Measurements from ENCODE around the gene CLEC10A. TPM values are rescaled to one million over a fixed set of nuclear protein-coding genes. Genes with fewer than 3 reads are reported as not detected.

Gene CLEC10A
- total RNA-seq, 1 experiment from 2014 or later = not detected

- no peaks in the 10 kb centered on the region for H3K36me3 ChIP-seq (ENCODE audit: control insufficient read depth, insufficient read depth, low read length)
- no peak overlapping the region for H3K27ac ChIP-seq (ENCODE audit: low read length)
- in situ Hi-C loops (cut with HindIII; ENCODE audit: low pct_unique_long_range_greater_than_20kb, low sequenced_read_pairs) = no loop called here
- H3K27me3 ChIP-seq (ENCODE audit: control insufficient read depth, insufficient read depth, low read length) = no peaks in the 10 kb centered on the region
- ChIA-PET CTCF (no interaction called here), POLR2A (no interaction called here)
- no peak for DNase-seq (ENCODE audit: low read depth, low spot score)
- ATAC-seq = no peak
- H3K4me1 ChIP-seq (ENCODE audit: control insufficient read depth, insufficient read depth, low read length) = peaks cover 10% of the 10 kb centered on the region; the same call in 1 of the 2 replicates
- TF ChIP-seq REST (IDR thresholded peaks at IDR 0.05; ENCODE audit: insufficient read depth in 1 of 2, low read depth in 2 of 2, low read length in 1 of 2) = no peak
- TF ChIP-seq POLR2AphosphoS5 (IDR thresholded peaks at IDR 0.05; ENCODE audit: low read depth, low read length) = no peak
- no peak for TF ChIP-seq TCF7L2 (IDR thresholded peaks at IDR 0.05; ENCODE audit: low read depth, low read length)
- no peak for TF ChIP-seq SIN3A (IDR thresholded peaks at IDR 0.05; ENCODE audit: borderline replicate concordance, insufficient read depth, low read depth, low read length)
- TF ChIP-seq CTCF (IDR thresholded peaks at IDR 0.05) = no peak
- H3K4me3 ChIP-seq (ENCODE audit: low read depth in 2 of 2, low read length in 2 of 2) = no peak overlapping the region
- BruUV-seq (replicated peaks) = no TSS peak
- H3K9me3 ChIP-seq (ENCODE audit: control insufficient read depth, insufficient read depth, low read depth, low read length) = no peaks in the 10 kb centered on the region
- intact Hi-C loops (cut with micrococcal nuclease; ENCODE audit: unreplicated experiment) = no loop called here
Measured at GRCh38 chr17:7064261-7064660, 15.8 kb downstream of the CLEC10A start.

GRCh38 chr17:7063518-7064094 is 16.4 kb downstream of the CLEC10A start:
- ChIA-PET CTCF (no interaction called here), POLR2A (no interaction called here)
- no TSS peak for BruUV-seq (replicated peaks)
- in situ Hi-C loops (cut with HindIII; ENCODE audit: low pct_unique_long_range_greater_than_20kb, low sequenced_read_pairs) (no loop called here), intact Hi-C loops (cut with micrococcal nuclease; ENCODE audit: unreplicated experiment) (no loop called here)
- no peak overlapping the region for H3K4me3 ChIP-seq (ENCODE audit: low read depth in 2 of 2, low read length in 2 of 2)
- H3K27ac ChIP-seq (ENCODE audit: low read length) = no peak overlapping the region
- DNase-seq (ENCODE audit: low read depth, low spot score) (no peak), ATAC-seq (no peak)
- H3K9me3 ChIP-seq (ENCODE audit: control insufficient read depth, insufficient read depth, low read depth, low read length) = no peaks in the 10 kb centered on the region
- no peak for TF ChIP-seq POLR2AphosphoS5 (IDR thresholded peaks at IDR 0.05; ENCODE audit: low read depth, low read length)
- TF ChIP-seq CTCF (IDR thresholded peaks at IDR 0.05) = no peak
- no peak for TF ChIP-seq REST (IDR thresholded peaks at IDR 0.05; ENCODE audit: insufficient read depth in 1 of 2, low read depth in 2 of 2, low read length in 1 of 2)
- no peak for TF ChIP-seq TCF7L2 (IDR thresholded peaks at IDR 0.05; ENCODE audit: low read depth, low read length)
- TF ChIP-seq SIN3A (IDR thresholded peaks at IDR 0.05; ENCODE audit: borderline replicate concordance, insufficient read depth, low read depth, low read length) = no peak
- H3K27me3 ChIP-seq (ENCODE audit: control insufficient read depth, insufficient read depth, low read length) = no peaks in the 10 kb centered on the region
- H3K36me3 ChIP-seq (ENCODE audit: control insufficient read depth, insufficient read depth, low read length) = no peaks in the 10 kb centered on the region
- H3K4me1 ChIP-seq (ENCODE audit: control insufficient read depth, insufficient read depth, low read length) = peaks cover 13% of the 10 kb centered on the region; the same call in 1 of the 2 replicates
